Kidney epithelial cell (primary cell): ENCODE results near the gene SNX25. TPM values are rescaled to one million over a fixed set of nuclear protein-coding genes. Genes with fewer than 3 reads are reported as not detected.

Experiments
- DNase-seq: peaks from one replicate; pipeline ENCODE4 v3.0.0-alpha.2; 2010; ENCODE audit warnings: low read depth
- H3K27me3 ChIP-seq: 2 replicates; pipeline ENCODE4 v1.6.0; 2011; ENCODE audit warnings: low read length; ENCODE audit not compliant: control insufficient read depth, insufficient read depth
- H3K36me3 ChIP-seq: 2 replicates; pipeline ENCODE4 v1.5.1; 2011; ENCODE audit warnings: low read length; ENCODE audit not compliant: control insufficient read depth, insufficient read depth
- H3K4me3 ChIP-seq: 2 replicates; pipeline ENCODE4 v1.5.1; 2011; ENCODE audit warnings: low read depth, mild to moderate bottlenecking, control low read depth, low read length
- CTCF ChIP-seq: IDR thresholded peaks from 2 replicates; pipeline ENCODE4 v1.5.1; 2011; ENCODE audit warnings: mild to moderate bottlenecking, moderate library complexity, low read length, control low read depth, inconsistent platforms; ENCODE audit not compliant: insufficient read depth, poor library complexity, severe bottlenecking
- total RNA-seq: library from RNA; depleted of rRNA; stranded (reverse); fragments of >200 nt; gene quantifications from 2 replicates; pipeline ENCODE4 v1.2.3, GENCODE V29; 2015

The SNX25 gene
- total RNA-seq, 1 donor from 2014 or later = 15.5 TPM

- Histone ChIP-seq H3K4me3 (no peak overlapping the region), H3K36me3 (no peaks in the 10 kb centered on the region), H3K27me3 (no peaks in the 10 kb centered on the region)
- no peak for TF ChIP-seq CTCF
- DNase-seq = no peak
Observed at GRCh38 chr4:185380320-185380719, 170.9 kb downstream of the SNX25 start.

GRCh38 chr4:185381288-185382196 is 172.1 kb downstream of the SNX25 start:
- no peak for TF ChIP-seq CTCF
- Histone ChIP-seq H3K4me3 (no peak overlapping the region), H3K36me3 (no peaks in the 10 kb centered on the region), H3K27me3 (no peaks in the 10 kb centered on the region)
- DNase-seq = no peak

- no peaks in the 10 kb centered on the region for H3K27me3 ChIP-seq
- no peak for DNase-seq
- H3K36me3 ChIP-seq = no peaks in the 10 kb centered on the region
- TF ChIP-seq CTCF = no peak
- H3K4me3 ChIP-seq = no peak overlapping the region
Observed at GRCh38 chr4:185382754-185383153, 173.4 kb downstream of the SNX25 start.

GRCh38 chr4:185383451-185383850 is 174.1 kb downstream of the SNX25 start:
- Histone ChIP-seq H3K4me3 (no peak overlapping the region), H3K27me3 (no peaks in the 10 kb centered on the region), H3K36me3 (no peaks in the 10 kb centered on the region)
- TF ChIP-seq CTCF = no peak
- no peak for DNase-seq

DNA sequence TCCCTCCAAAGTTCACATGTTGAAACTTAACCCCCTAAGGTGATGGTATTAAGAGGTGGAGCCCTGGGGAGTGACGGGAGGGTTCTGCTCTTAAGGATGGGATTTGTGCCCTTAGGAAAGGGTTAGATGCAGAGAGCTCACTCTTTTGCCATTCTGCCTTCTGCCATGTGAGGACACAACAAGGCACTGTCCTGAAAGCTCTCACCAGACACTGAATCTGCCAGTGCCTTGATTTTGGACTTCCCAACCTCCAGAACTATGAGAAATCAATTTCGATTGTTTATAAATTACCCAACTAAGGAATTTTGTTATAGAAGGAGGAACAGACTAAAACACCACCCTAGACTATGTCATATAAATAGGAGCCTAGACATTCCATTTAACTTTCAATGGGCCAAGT is 174.7 kb downstream of the SNX25 start:
- Histone ChIP-seq H3K36me3 (no peaks in the 10 kb centered on the region), H3K27me3 (no peaks in the 10 kb centered on the region), H3K4me3 (no peak overlapping the region)
- no peak for DNase-seq
- no peak for TF ChIP-seq CTCF

- no peak for TF ChIP-seq CTCF
- no peak for DNase-seq
- H3K36me3 ChIP-seq = no peaks in the 10 kb centered on the region
- no peaks in the 10 kb centered on the region for H3K27me3 ChIP-seq
- no peak overlapping the region for H3K4me3 ChIP-seq
Observed at GRCh38 chr4:185384930-185385331, 175.5 kb downstream of the SNX25 start.
